Fibroblast of lung (primary cell): ENCODE results near the gene LRRC18.

Source experiments
- CTCF ChIP-seq, 2 donors: IDR thresholded peaks in 1 of 2; conservative IDR thresholded peaks in 1 of 2; 1 replicate in 1 of 2; 2 replicates in 1 of 2; pipeline ENCODE4 v1.5.1; 2011 to 2012; ENCODE audit warnings: low read length in 2 of 2, control low read depth in 1 of 2, inconsistent platforms in 1 of 2, low read depth in 1 of 2, mild to moderate bottlenecking in 1 of 2
- EZH2 ChIP-seq: IDR thresholded peaks from 2 replicates; pipeline ENCODE4 v1.5.1; 2012; ENCODE audit warnings: low read length, control low read depth, mild to moderate bottlenecking; ENCODE audit errors: missing control alignments

- no peak for TF ChIP-seq CTCF (conservative IDR thresholded peaks at IDR 0.05 in 1 of 2, IDR thresholded peaks at IDR 0.05 in 1 of 2; ENCODE audit: low read depth in 1 of 2, low read length in 2 of 2)
- no peak for TF ChIP-seq EZH2
These were observed 24.4 kb upstream of the LRRC18 start for GRCh38 chr10:48964038-48964437.
